HCT116 (cell line): ENCODE results near the gene CDC42SE2. TPM values are rescaled to one million over a fixed set of nuclear protein-coding genes. Genes with fewer than 3 reads are reported as not detected.

Source experiments
- ATAC-seq: fragments of 200-7000 bp; cut with Tn5 transposase; 2 replicates; pipeline ENCODE4 v1.9.1; 2020; ENCODE audit warnings: mild to moderate bottlenecking, moderate library complexity
- BruUV-seq: library from RNA; stranded (reverse); fragments of 400-500 nt; replicated peaks from 2 replicates; lab custom pipeline; 2021; lab: Mats Ljungman, UMichigan
- CTCF ChIA-PET: fragments of 300-600 bp; sonication (Branson Sonifier 250); formaldehyde crosslinking; loops from one replicate; lab custom pipeline; 2021; ENCODE audit warnings: antibody characterized with exemption; lab: Charles Lee
- POLR2A ChIA-PET: fragments of 300-600, 350-600 bp; sonication (Branson Sonifier 250); formaldehyde crosslinking; loops from one replicate; lab custom pipeline; 2021; ENCODE audit warnings: antibody characterized with exemption; lab: Charles Lee
- RAD21 ChIA-PET, 2 experiments: fragments of 300-600 bp; sonication (Branson Sonifier 250); formaldehyde crosslinking; loops; one replicate each; lab custom pipeline; 2023; ENCODE audit warnings: low total read pairs in 2 of 2; ENCODE audit not compliant: uncharacterized antibody in 2 of 2, unreplicated experiment in 2 of 2, low non-redundant PET in 1 of 2; lab: Charles Lee
- DNase-seq: peaks from one replicate; pipeline ENCODE4 v3.0.0-alpha.2; 2010; ENCODE audit warnings: low read depth, low spot score
- H2AFZ ChIP-seq: fragments of 200-600 bp; shearing (Covaris generic), sonication (generic); 2 replicates; pipeline ENCODE4 v1.6.1; 2017; ENCODE audit warnings: low read depth, mixed run types, mixed read lengths, antibody characterized with exemption, low read length; ENCODE audit not compliant: poor library complexity, severe bottlenecking
- H3K27ac ChIP-seq: 2 replicates; pipeline ENCODE4 v1.5.1; 2012; ENCODE audit warnings: low read depth, low read length
- H3K27me3 ChIP-seq: fragments of 200-600 bp; sonication (generic); 2 replicates; pipeline ENCODE4 v1.6.1; 2016; ENCODE audit warnings: mixed run types, low read length, mixed read lengths; ENCODE audit not compliant: insufficient read depth
- H3K36me3 ChIP-seq, 2 experiments: fragments of 200-500 bp in 1 of 2; fragments of 200-600 bp in 1 of 2; sonication (Bioruptor generic) in 1 of 2; sonication (generic) in 1 of 2; 2 replicates each; pipeline versions ENCODE4 v1.5.1 to v1.6.1; 2014 to 2016; ENCODE audit warnings: low read length in 2 of 2, inconsistent platforms in 1 of 2, mixed read lengths in 1 of 2, mixed run types in 1 of 2; ENCODE audit not compliant: insufficient read depth in 2 of 2, control insufficient read depth in 1 of 2
- H3K4me1 ChIP-seq, 2 experiments: fragments of 200-600 bp in 1 of 2; sonication (generic) in 1 of 2; 2 replicates each; pipeline versions ENCODE4 v1.5.1 to v1.6.1; 2012 to 2017; ENCODE audit warnings: low read length in 2 of 2, inconsistent platforms in 1 of 2, mild to moderate bottlenecking in 1 of 2, mixed read lengths in 1 of 2, mixed run types in 1 of 2, moderate library complexity in 1 of 2; ENCODE audit not compliant: insufficient read depth in 2 of 2, control insufficient read depth in 1 of 2
- H3K4me2 ChIP-seq: fragments of 200-600 bp; sonication (generic); 2 replicates; pipeline ENCODE4 v1.6.1; 2017; ENCODE audit warnings: mixed run types, low read length, mixed read lengths
- H3K4me3 ChIP-seq, 2 experiments: fragments of 200-600 bp in 1 of 2; sonication (generic) in 1 of 2; replicated peaks in 1 of 2; 2 replicates each; pipeline ENCODE4 v1.5.1; 2011 to 2016; ENCODE audit warnings: low read length in 2 of 2, control low read depth in 1 of 2, low read depth in 1 of 2, mild to moderate bottlenecking in 1 of 2, mixed read lengths in 1 of 2, mixed run types in 1 of 2
- H3K79me2 ChIP-seq: fragments of 200-600 bp; sonication (generic); 2 replicates; pipeline ENCODE4 v1.6.1; 2017; ENCODE audit warnings: mild to moderate bottlenecking, mixed run types, low read length, moderate library complexity, mixed read lengths; ENCODE audit not compliant: insufficient read depth
- H3K9ac ChIP-seq: fragments of 200-600 bp; sonication (generic); 2 replicates; pipeline ENCODE4 v1.6.1; 2016; ENCODE audit warnings: low read length, mixed read lengths
- H3K9me2 ChIP-seq: fragments of 200-600 bp; sonication (generic), shearing (Covaris generic); 2 replicates; pipeline ENCODE4 v1.6.1; 2017; ENCODE audit warnings: mixed run types, mild to moderate bottlenecking, moderate library complexity; ENCODE audit not compliant: insufficient read depth
- H3K9me3 ChIP-seq, 2 experiments: fragments of 200-500 bp in 1 of 2; fragments of 200-600 bp in 1 of 2; sonication (Bioruptor generic) in 1 of 2; sonication (generic) in 1 of 2; 2 replicates each; pipeline ENCODE4 v1.6.1; 2014 to 2017; ENCODE audit warnings: low read length in 2 of 2, mixed read lengths in 2 of 2, inconsistent platforms in 1 of 2, low read depth in 1 of 2, mild to moderate bottlenecking in 1 of 2, mixed run types in 1 of 2, moderate library complexity in 1 of 2; ENCODE audit not compliant: control insufficient read depth in 1 of 2, insufficient read depth in 1 of 2
- H4K20me1 ChIP-seq: fragments of 200-600 bp; sonication (generic), shearing (Covaris generic); 2 replicates; pipeline ENCODE4 v1.6.1; 2017; ENCODE audit warnings: mixed run types, mild to moderate bottlenecking, moderate library complexity; ENCODE audit not compliant: insufficient read depth
- CBX3 ChIP-seq: IDR thresholded peaks from 2 replicates; pipeline ENCODE4 v1.6.1; 2012; ENCODE audit warnings: low read depth
- CEBPB ChIP-seq: IDR thresholded peaks from 2 replicates; pipeline ENCODE4 v1.6.1; 2012; ENCODE audit warnings: low read depth
- SIN3A ChIP-seq: IDR thresholded peaks from 2 replicates; pipeline ENCODE4 v1.6.1; 2012; ENCODE audit warnings: low read depth
- YY1 ChIP-seq: IDR thresholded peaks from 2 replicates; pipeline ENCODE4 v1.6.1; 2011; ENCODE audit warnings: low read length, low read depth, moderate library complexity, mild to moderate bottlenecking; ENCODE audit not compliant: insufficient replicate concordance; ENCODE audit errors: extremely low read depth
- ZFX ChIP-seq: fragments of 450-650 bp; IDR thresholded peaks from 2 replicates; pipeline ENCODE4 v1.6.1; 2017
- ZNF274 ChIP-seq: fragments of 200-500 bp; sonication (Bioruptor generic); IDR thresholded peaks from 2 replicates; pipeline ENCODE4 v1.6.1; 2014; ENCODE audit warnings: mild to moderate bottlenecking, low read depth, low read length, inconsistent platforms
- intact Hi-C: fragments of 100-400 bp; cut with micrococcal nuclease; formaldehyde crosslinking; loops from 2 replicates; pipeline ENCODE4 v1.10.0; 2022
- total RNA-seq: library from RNA; stranded (reverse); gene quantifications from one replicate; pipeline ENCODE4 v1.2.1, GENCODE V29; 2021; ENCODE audit not compliant: unreplicated experiment

Gene CDC42SE2
- total RNA-seq, 1 experiment from 2014 or later, result 27.0 TPM

DNA sequence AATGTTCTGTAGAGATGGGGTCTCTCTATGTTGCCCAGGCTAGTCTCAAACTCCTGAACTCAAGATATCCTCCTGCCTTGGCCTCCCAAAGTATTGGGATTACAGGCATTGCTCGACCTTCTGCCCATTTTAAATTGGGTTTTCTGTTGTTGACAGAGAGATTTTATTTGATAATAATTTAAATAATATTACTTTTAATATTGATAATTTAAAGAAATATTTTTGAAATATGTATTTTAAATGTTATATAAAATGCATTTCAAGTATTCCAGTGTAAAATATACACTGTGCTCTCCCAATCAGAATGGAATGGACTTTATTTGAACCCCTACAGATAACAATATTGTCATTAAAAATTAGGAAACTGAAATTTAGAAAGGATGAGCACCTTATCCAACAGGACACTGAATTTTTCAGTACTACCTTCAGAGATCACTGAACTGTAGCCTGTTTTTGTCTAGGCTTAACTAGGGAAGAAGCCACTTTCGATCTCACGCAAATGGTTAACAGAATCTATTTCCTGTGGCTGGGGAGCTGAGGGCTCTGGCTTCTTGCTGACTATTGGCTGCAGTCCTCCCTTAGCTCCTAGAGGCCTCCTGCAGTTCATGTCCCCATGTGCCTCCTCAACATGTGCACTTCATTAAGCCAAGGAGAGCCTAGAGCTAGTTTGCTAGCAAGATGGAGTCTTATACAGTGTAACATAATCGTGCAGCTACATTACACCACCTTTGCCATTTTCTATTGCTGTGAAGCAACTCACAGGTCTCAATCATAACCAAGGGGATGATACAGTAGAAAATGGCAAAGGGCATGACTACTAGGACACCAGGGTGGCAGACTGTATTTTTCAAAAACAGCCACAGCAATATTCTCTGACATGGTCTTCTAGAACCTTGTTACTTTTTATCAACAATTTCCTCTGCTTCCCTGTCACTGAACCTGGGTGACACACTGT, 150.0 kb downstream of the CDC42SE2 start (continued):
- no peak for TF ChIP-seq ZFX

GRCh38 chr5:131416729-131417128, 152.9 kb downstream of the CDC42SE2 start:
- no peaks in the 10 kb centered on the region; a peak in 1 of 4 replicates for H3K36me3 ChIP-seq
- ChIA-PET RAD21 (no interaction called here), CTCF (no interaction called here), POLR2A (no interaction called here)
- intact Hi-C loops, result loop anchor here (1.0 to 2.0 kb wide), 3 partner anchors 546 to 1645 kb away; no protein-coding TSS in a partner anchor
- no peaks in the 10 kb centered on the region for H3K9me3 ChIP-seq
- H2AFZ ChIP-seq, result no peak overlapping the region
- no peak overlapping the region for H3K4me3 ChIP-seq
- no TSS peak for BruUV-seq
- H3K27me3 ChIP-seq, result no peaks in the 10 kb centered on the region
- TF ChIP-seq SIN3A (no peak), YY1 (no peak), ZNF274 (no peak), CBX3 (no peak), CEBPB (no peak)
- no peak overlapping the region for H3K9ac ChIP-seq
- H4K20me1 ChIP-seq, result no peaks in the 10 kb centered on the region
- no peaks in the 10 kb centered on the region for H3K9me2 ChIP-seq
- H3K4me1 ChIP-seq, result no peaks in the 10 kb centered on the region
- no peaks in the 10 kb centered on the region for H3K79me2 ChIP-seq
- no peak for ATAC-seq
- H3K4me2 ChIP-seq, result no peak overlapping the region
- H3K27ac ChIP-seq, result no peak overlapping the region
- no peak for DNase-seq
